CD4-positive, alpha-beta T cell (primary cell): ENCODE data around the gene COL4A3. TPM values are rescaled to one million over a fixed set of nuclear protein-coding genes. Genes with fewer than 3 reads are reported as not detected.
"Not testable (repeated sequence)": the region's sequence is repeated elsewhere in the genome, so short reads cannot be mapped to it uniquely, and the experiment has no call there.

ENCODE experiments used
- ATAC-seq: fragments of 200-7000 bp; cut with Tn5 transposase; one replicate; pipeline ENCODE4 v1.10.0; 2022; ENCODE audit warnings: mild to moderate bottlenecking; ENCODE audit not compliant: poor library complexity
- CTCF ChIA-PET: fragments of 350-600 bp; sonication (Branson Sonifier 250); formaldehyde crosslinking; loops from one replicate; lab custom pipeline; 2021; ENCODE audit warnings: antibody characterized with exemption, inconsistent platforms; lab: Charles Lee
- POLR2A ChIA-PET: fragments of 350-600 bp; sonication (Branson Sonifier 250); formaldehyde crosslinking; loops from one replicate; lab custom pipeline; 2021; ENCODE audit warnings: antibody characterized with exemption, inconsistent platforms; lab: Charles Lee
- DNase-seq, 14 experiments: peaks; one replicate each; pipeline ENCODE4 v3.0.0-alpha.2; 2013 to 2020; ENCODE audit warnings: mixed read lengths in 2 of 14
- H3K27ac ChIP-seq, 2 donors: one replicate each; pipeline versions ENCODE4 v1.5.1 to v1.7.0; 2013; ENCODE audit warnings: low read length in 2 of 2, low read depth in 1 of 2, mild to moderate bottlenecking in 1 of 2
- H3K27me3 ChIP-seq, 2 experiments: 1 replicate in 1 of 2; 2 replicates in 1 of 2; pipeline versions ENCODE4 v1.6.1 to v1.7.0; 2013; ENCODE audit warnings: low read length in 2 of 2, control low read depth in 1 of 2, mild to moderate bottlenecking in 1 of 2, moderate library complexity in 1 of 2; ENCODE audit not compliant: insufficient read depth in 2 of 2, control insufficient read depth in 1 of 2
- H3K36me3 ChIP-seq: one replicate; pipeline ENCODE4 v1.6.1; 2013; ENCODE audit warnings: low read length, control low read depth; ENCODE audit not compliant: insufficient read depth
- H3K4me1 ChIP-seq: one replicate; pipeline ENCODE4 v1.6.1; 2013; ENCODE audit warnings: low read length, control low read depth; ENCODE audit not compliant: insufficient read depth
- H3K4me3 ChIP-seq: one replicate; pipeline ENCODE4 v1.5.1; 2013; ENCODE audit warnings: mild to moderate bottlenecking, low read length, moderate library complexity
- H3K9me3 ChIP-seq, 2 experiments: 1 replicate in 1 of 2; 2 replicates in 1 of 2; pipeline versions ENCODE4 v1.6.1 to v1.7.0; 2013; ENCODE audit warnings: low read length in 2 of 2, mild to moderate bottlenecking in 2 of 2, control low read depth in 1 of 2, moderate library complexity in 1 of 2; ENCODE audit not compliant: control insufficient read depth in 1 of 2, insufficient read depth in 1 of 2
- H3K27ac Mint-ChIP-seq: one replicate; pipeline ENCODE4 v1.8.0; 2020; ENCODE audit warnings: mixed read lengths
- H3K27me3 Mint-ChIP-seq: one replicate; pipeline ENCODE4 v1.8.0; 2021; ENCODE audit warnings: mixed read lengths
- H3K36me3 Mint-ChIP-seq: one replicate; pipeline ENCODE4 v1.8.0; 2021; ENCODE audit warnings: low read depth, mixed read lengths
- H3K4me1 Mint-ChIP-seq: one replicate; pipeline ENCODE4 v1.8.0; 2021; ENCODE audit warnings: low read depth, mixed read lengths
- H3K4me3 Mint-ChIP-seq: one replicate; pipeline ENCODE4 v1.8.0; 2020; ENCODE audit warnings: mild to moderate bottlenecking, mixed read lengths
- H3K9me3 Mint-ChIP-seq: one replicate; pipeline ENCODE4 v1.8.0; 2020; ENCODE audit warnings: mixed read lengths
- intact Hi-C, 2 experiments: fragments of 100-400 bp; cut with DNase I in 1 of 2; cut with micrococcal nuclease in 1 of 2; formaldehyde crosslinking; loops; one replicate each; pipeline versions ENCODE4 v1.15.1 to v1.9.0; 2023 to 2025; cut with DNase I, micrococcal nuclease
- total RNA-seq, 174 experiments: library from RNA in 2 of 174; stranded (reverse) in 2 of 174; gene quantifications; one replicate each; pipeline ENCODE4 v1.2.3 and lab custom pipeline; 2021 to 2026
- TF ChIP-seq, protein P1 (sequence below): fragments of 200-600 bp; IDR thresholded peaks from one replicate; pipeline ENCODE4 v1.8.0; 2022; ENCODE audit warnings: antibody characterized with exemption, mild to moderate bottlenecking

The COL4A3 gene
- total RNA-seq, 2 experiments from 2014 or later = not detected

DNA sequence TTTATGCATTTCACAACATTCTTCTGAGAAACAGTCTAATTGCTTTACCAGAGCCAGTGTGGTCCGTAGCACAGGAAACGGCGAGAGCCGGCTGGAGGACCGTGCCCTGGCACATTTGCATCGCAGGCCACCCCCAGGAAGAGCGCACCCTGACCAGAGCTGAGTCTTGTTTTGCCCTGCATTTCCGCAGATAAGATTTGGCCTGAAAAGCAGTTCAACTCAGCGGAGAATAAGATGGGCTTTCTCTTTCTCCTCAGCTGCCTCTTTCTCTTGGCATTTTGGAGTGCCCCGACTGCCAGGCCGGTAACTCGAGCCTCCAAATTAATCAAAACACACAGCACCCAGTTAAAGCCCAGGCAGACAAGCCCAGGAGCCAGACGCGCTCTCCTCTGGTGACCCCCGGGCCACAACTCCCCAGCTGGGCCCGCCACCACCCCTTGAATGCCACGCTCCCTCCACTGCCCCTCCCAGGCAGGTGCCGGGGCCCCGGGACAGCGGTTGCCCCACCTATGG, 883 bp upstream of the COL4A3 start:
- H3K4me3 ChIP-seq = no peak overlapping the region
- Mint-ChIP-seq H3K4me1 (peaks cover 4% of the 10 kb centered on the region), H3K27ac (no peak overlapping the region), H3K9me3 (no peaks in the 10 kb centered on the region), H3K4me3 (peak overlapping the region; percentile 30), H3K27me3 (peaks cover 77% of the 10 kb centered on the region), H3K36me3 (no peaks in the 10 kb centered on the region)
- H3K9me3 ChIP-seq = peaks cover 4 to 6% of the 10 kb centered on the region in 2 experiments
- CTCF ChIA-PET = no interaction called here
- POLR2A ChIA-PET = no interaction called here
- intact Hi-C loops = no loop called here
- peaks cover 14% of the 10 kb centered on the region for H3K4me1 ChIP-seq
- H3K27me3 ChIP-seq = peaks cover 23 to 54% of the 10 kb centered on the region in 2 experiments
- H3K27ac ChIP-seq = no peak overlapping the region
- ATAC-seq (no peak), DNase-seq (no peak)
- H3K36me3 ChIP-seq = no peaks in the 10 kb centered on the region
- TF ChIP-seq, protein P1, sequence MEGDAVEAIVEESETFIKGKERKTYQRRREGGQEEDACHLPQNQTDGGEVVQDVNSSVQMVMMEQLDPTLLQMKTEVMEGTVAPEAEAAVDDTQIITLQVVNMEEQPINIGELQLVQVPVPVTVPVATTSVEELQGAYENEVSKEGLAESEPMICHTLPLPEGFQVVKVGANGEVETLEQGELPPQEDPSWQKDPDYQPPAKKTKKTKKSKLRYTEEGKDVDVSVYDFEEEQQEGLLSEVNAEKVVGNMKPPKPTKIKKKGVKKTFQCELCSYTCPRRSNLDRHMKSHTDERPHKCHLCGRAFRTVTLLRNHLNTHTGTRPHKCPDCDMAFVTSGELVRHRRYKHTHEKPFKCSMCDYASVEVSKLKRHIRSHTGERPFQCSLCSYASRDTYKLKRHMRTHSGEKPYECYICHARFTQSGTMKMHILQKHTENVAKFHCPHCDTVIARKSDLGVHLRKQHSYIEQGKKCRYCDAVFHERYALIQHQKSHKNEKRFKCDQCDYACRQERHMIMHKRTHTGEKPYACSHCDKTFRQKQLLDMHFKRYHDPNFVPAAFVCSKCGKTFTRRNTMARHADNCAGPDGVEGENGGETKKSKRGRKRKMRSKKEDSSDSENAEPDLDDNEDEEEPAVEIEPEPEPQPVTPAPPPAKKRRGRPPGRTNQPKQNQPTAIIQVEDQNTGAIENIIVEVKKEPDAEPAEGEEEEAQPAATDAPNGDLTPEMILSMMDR = no peak

DNA sequence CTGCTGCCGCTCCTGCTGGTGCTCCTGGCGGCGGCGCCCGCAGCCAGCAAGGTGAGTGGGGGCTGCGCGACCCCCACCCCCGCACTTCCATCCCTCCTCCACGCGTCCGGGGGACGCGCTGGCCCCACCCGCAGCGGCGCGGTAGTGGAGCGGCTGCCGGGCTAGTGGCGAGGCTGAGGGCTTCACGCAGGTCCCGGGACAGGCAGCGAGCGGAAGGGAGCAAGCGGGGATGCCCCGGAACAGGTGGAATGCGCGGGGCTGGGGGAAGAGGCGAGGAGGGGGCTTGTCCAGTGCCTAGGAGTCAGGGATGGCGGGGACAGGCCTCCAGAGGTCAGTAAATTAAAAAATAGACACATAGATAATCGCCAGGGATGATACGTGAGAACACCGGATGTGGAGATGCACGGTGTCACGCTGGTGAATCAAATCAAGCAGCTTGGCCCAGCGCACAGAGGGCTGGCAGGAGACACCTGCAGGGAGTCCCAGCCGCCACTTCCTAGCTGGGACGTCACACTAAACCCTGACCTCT, 403 bp downstream of the COL4A3 start:
- H3K27ac Mint-ChIP-seq = no peak overlapping the region
- TF ChIP-seq, protein P1 = no peak
- no peaks in the 10 kb centered on the region for H3K9me3 Mint-ChIP-seq
- H3K27me3 Mint-ChIP-seq = peaks cover 67% of the 10 kb centered on the region
- H3K4me3 Mint-ChIP-seq = peak overlapping the region; percentile 18
- POLR2A ChIA-PET = no interaction called here
- intact Hi-C loops = no loop called here
- Histone ChIP-seq H3K4me3 (peak overlapping the region; percentile 16), H3K9me3 (peaks cover 2 to 6% of the 10 kb centered on the region in 2 experiments), H3K4me1 (peaks cover 14% of the 10 kb centered on the region), H3K36me3 (no peaks in the 10 kb centered on the region), H3K27me3 (peaks cover 23 to 53% of the 10 kb centered on the region in 2 experiments), H3K27ac (no peak overlapping the region)
- H3K4me1 Mint-ChIP-seq = peaks cover 4% of the 10 kb centered on the region
- ATAC-seq (no peak), DNase-seq (peak in 3 of 14 experiments; percentile 4 to 13 (median 11))
- CTCF ChIA-PET = no interaction called here
- no peaks in the 10 kb centered on the region for H3K36me3 Mint-ChIP-seq

DNA sequence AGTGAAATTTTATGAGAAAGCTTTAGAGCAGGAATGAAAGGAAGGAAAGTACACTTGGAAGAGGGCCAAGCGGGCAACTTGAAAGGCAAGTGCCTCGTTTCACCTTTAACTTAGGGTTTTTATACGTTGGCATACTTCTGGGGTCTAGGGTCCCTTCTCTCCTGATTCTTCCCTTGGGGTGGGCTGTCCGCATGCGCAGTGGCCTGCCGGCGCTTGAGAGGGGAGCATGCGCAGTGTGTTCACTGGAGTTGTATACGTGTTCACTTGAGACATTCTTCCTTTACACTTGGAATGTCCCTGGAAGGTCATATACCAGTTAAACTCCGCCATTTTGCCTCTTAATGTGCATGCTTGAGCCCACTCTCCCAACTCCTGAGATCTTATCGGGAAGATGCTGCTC, 7.4 kb downstream of the COL4A3 start:
- ATAC-seq, H3K9me3 Mint-ChIP-seq, DNase-seq, H3K4me1 ChIP-seq, H3K27ac Mint-ChIP-seq, H3K4me3 ChIP-seq, H3K27ac ChIP-seq, H3K4me1 Mint-ChIP-seq, H3K4me3 Mint-ChIP-seq, H3K36me3 Mint-ChIP-seq, POLR2A ChIA-PET, H3K36me3 ChIP-seq, intact Hi-C loops, CTCF ChIA-PET, H3K9me3 ChIP-seq: not testable (repeated sequence)
- peaks cover 0 to 14% of the 10 kb centered on the region in 2 experiments for H3K27me3 ChIP-seq
- H3K27me3 Mint-ChIP-seq = peaks cover 31% of the 10 kb centered on the region
